GM12892 (cell line): ENCODE data around the gene CAMSAP3.

Experiments used
- POLR2A ChIP-seq: IDR thresholded peaks from 2 replicates; pipeline ENCODE4 v1.6.1; 2011; ENCODE audit warnings: low read depth, low read length, control low read depth
- POLR2AphosphoS5 ChIP-seq: IDR thresholded peaks from 2 replicates; pipeline ENCODE4 v1.6.1; 2011; ENCODE audit warnings: low read depth, low read length, control low read depth
- TAF1 ChIP-seq: IDR thresholded peaks from 2 replicates; pipeline ENCODE4 v1.6.1; 2011; ENCODE audit warnings: low read depth, mild to moderate bottlenecking, control low read depth, low read length, borderline replicate concordance

GRCh38 chr19:7636691-7637373, 41.2 kb downstream of the CAMSAP3 start, which contains the start of gene STXBP2:
- peak; percentile 82; the same call in 1 of the 2 replicates for TF ChIP-seq POLR2A
- peak; percentile 63 for TF ChIP-seq POLR2AphosphoS5
- TF ChIP-seq TAF1, result peak; percentile 88
